HUDEP-2 (cell line): ENCODE measurements around the gene HOXB8.
A peak's percentile ranks its signal among the peaks of the same experiment; 100 is the strongest.

Experiments
- DNase-seq, 76 experiments: peaks; one replicate each; lab custom pipeline; 2025; ENCODE audit not compliant: unreplicated experiment in 76 of 76; lab: John Stamatoyannopoulos, UW

HOXB8 gene

DNA sequence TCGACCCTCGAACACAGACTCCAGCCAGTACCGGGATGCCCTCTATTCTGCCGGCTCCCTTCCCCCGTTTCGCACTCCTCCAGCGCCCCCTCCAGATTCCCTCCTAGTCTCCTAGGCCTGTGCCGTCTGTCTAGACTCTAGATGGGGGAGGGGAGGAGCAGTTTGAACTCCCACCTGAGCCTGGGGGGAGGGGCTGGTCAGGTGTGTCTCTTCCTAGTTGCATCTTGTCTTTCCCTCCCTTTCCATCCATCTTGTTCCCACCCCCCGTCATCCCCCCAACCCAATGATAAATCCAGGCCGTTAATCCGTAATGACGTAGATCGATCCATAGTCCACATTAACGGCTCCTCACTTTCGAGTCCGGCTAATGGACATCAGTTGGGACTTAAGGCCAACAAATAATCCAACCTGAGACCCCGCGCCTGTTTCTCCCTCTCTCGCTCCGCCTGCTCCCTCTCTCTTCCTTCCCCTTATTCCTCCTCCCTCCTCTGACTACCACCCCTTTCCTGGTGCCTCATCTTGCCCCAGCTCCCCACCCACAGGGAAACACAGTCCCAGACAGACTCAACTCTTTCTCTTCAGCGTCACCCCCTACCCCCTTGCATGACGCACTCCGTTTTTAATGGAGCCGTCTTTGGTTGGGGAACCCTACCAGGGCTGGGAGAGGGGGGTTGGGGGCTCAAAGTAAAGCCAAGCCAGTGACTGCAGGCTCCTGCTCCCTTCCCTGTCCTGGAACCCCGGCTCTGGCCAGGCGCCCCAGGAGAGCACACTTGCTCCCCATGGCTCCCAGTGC, 18.2 kb downstream of the HOXB8 start:
- DNase-seq: no peak

DNA sequence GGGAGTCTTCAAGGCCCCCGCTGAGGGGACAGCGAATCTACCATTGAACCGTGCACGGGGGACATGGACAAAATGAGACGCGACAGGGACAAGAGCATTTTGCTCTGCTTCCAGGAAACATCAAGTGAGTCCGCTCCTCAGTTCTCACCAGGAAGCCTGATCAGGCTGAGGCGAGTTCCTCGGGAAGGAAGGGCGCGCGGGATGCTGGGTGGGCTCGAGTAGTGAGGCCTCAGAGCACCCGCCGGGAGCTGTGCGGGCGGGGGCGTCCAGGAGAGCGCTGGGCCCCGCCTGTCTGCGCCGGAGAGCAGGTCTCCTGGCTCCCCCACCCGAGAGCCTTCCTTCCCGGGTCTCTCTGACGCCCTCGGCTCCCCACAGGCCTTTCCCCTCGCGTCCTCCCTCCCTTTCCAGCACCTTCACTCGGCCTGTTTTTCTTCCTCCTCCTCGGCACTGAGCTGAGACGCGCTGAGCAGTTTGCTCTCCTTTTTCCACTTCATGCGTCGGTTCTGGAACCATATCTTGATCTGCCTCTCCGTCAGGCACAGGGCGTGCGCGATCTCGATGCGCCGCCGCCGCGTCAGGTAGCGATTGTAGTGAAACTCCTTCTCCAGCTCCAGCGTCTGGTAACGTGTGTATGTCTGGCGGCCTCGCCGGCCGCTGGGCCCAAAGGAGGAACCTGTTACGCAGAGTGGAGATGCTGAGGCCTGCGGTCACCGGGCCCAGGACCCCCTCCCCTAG, 18.9 kb downstream of the HOXB8 start:
- no peak for DNase-seq

DNA sequence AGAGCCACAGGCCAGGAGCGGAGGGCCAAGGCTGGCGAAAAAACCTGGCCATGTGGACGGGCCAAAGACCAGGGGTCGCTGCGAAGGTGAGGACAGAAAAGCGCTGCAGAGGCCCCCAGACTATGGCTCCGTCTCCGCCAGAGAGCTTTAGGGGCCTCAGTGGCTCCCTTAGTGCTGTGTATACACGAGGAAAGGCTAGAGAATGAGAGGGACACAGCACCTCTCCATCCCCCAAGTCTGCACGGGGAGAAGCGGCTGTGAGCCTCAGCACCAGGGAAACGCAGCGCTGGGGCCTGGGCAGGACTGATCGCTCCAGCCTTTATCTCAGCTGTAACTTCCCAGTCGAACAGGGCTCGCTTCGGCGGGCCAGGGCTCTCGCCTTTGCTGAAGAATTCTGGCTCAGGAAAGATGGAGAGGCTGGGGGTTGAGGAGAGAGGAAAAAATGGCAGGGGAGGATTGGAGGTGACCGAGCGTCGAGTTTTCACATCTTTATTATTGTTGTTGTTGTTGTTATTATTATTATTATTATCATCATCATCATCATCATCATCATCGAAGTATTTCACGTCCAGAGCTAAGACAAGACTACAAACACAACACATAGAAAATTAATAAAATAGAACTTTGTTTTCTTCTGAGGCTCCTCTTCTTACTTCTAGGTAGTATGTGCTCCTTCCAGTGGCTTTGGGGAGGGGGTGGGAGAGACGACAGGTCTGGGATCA, 19.7 kb downstream of the HOXB8 start:
- DNase-seq: no peak

DNA sequence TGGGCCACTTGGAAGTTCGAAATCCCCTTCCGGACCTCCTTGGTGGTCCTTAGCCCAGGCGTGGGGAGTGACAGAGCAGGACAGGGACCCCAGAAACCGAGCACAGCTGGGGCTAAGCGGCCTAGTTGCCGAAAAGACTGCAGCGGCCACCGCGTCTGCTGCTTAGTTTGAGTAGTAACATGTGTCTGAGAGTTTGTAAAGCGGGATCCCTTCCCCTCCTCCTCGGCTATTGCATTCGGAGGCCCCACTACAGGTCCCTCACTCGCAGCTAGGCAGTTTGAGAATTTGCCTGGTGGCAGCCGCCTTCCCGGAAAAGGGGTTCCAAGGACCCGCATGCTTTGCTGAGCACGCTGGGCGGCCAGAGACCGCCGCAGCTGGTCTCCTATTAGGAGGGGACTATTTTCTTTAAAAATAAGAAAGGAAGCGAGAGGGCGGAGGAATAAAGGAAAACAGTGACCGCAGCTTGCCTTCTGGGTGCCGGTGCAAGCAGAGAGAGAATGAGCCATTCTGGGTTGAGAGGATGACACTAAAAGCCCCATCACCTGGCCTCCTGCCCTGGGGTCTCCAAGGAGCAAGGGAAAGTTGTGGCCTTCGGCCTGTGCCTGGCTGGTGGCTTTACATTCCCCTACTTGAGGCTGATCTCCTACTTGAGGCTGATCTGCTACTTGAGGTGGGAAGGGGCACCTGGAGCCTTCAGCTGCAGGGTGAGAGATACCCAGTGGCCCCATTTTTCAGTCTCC, 20.4 kb downstream of the HOXB8 start:
- no peak for DNase-seq

DNA sequence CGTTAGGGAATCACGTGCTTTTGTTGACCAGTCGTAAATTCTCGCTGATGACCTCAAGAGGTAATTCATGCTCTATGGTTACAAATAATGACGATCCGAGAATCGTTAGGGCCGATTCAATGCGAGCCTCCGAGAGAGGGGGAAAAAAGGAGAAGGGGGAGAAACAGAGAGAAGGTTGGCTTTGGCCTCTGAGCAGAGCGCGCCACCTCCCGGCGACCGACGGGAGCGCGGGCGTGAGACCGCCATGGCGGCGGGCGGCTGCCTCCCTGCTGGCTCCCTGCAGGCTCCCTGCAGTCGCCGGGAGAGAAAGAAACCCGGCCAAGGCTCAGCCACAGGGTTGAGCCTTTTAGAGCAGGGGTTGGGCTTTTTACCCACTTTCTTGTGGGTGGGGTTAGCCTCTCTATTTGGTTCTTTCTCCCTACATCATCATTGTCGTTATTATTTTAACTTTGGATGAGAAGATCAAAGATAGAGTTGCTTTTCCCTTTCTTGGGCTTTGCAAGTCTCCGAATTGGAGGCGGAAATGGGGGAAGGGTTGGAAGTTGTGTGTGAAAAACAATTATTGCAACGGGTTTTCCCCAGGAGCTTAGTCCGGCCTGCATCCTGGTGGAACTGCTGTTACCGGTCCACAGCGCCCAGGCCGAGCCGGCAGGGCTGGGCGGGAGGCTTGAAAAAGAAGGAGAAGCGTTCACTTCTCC, 21.1 kb downstream of the HOXB8 start:
- DNase-seq: peak in 64 of 76 experiments; percentile 10 to 82 (median 54)

DNA sequence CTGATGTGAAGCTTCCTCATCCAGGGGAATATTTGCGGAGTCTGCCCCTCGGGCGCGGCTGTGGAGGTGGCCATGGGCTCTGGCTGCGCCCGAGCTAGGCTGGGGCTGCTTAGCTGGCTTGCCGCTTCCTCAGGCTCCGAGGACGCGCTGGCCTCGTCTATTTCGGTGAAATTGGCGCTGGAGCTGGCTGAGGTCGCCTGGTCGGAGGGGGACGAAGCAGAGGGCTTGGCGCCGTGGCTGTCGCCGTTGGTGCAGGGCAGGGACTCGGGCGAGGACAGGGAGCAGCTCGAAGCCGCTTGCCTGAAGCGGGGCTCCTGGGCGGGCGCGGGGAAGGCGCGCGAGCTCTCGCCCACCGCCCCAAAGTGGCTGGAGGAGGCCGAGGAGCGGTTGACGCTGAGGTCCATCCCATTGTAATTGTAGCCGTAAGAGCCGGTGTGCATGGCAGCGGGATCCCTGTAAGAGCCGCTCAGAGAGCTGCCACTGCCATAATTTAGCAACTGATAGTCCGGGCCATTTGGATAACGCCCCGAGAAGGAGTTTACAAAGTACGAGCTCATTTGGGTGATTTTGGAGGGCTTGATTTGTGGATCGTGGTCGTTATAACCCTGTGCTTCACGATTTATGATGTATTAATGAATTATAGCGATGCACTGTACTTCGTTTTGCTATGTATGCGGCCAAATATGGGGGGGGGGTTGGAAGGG, 21.8 kb downstream of the HOXB8 start, which contains the start of gene HOXB5:
Gene HOXB5, minus strand, starts transcription at position 654 of the 704 bp plus-strand sequence. Its CDS starts 97 bp downstream, at position 557.
- peak in 4 of 76 experiments; percentile 3 to 22 (median 13) for DNase-seq

DNA sequence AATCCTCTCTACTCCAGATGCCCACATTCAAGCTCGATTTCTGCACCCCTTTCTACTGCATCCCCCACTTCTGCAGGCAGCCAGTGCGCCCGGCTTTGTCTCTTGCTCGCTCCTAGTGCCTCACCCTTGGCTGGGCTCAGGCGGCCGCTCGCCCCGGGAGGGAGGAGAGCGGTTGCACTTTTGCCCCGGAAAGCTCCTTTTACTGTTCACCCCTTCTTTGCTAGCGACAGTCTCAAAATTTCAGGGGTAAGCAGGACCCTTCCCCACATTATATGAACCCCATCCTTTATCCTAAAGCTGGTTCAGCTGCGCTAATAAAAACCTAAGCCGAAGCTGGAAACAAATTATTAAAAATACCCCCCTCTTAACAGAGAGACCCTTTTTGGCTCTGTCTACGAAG, 22.5 kb downstream of the HOXB8 start:
- no peak for DNase-seq

DNA sequence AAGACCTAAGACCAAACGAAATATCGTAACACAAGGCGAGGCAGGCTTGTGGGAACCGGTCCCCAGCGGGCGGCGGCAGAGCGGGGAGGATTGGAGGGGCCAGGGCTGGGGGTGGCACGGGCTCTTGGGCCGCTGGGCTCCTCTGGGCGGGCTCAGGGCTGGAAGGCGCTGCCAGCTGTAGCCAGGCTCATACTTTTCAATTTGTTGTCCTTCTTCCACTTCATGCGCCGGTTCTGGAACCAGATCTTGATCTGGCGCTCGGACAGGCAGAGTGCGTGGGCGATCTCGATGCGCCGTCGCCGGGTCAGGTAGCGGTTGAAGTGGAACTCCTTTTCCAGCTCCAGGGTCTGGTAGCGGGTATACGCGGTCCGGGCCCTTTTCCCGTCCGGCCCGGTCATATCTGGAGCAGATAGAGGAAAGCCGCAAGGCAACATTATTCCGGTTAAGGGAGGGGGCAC, 23.0 kb downstream of the HOXB8 start:
- DNase-seq: peak in 4 of 76 experiments; percentile 2 to 15 (median 8)

DNA sequence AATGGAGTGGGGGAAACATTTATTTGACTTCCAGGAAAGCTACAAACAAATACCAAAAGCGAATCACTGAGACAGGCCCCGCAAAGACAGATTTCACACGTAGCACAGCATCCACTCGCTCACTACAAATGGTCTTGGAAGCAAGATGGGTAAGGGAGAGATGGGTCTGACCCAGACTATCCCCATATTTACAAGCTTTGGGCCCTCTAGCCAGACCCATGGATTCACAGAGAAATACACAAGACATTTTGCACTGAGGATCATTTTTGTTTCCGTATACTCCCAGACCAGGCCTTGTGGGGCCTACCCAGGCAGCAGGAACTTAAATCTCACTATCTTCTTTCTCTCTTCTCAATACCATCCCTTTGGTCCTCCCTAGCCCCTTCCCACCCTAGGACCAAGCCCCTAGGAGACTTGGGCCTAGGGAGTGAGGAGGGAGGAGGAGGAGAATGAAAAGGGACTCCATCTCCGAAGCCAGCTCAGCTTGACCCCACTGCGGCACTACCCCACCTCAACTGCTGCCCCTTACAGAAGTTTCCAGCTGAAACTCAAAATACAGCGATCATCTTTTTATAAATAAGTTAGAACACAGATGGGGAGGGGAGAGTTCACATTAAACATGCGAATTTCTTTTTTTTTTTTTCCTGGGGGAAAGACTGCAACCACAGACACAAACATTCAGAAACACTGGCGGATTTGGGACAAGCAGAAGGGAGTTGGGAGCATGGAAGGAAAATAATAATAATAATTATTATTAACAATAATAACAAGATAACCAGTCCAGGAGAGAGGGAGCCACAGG, 23.6 kb downstream of the HOXB8 start:
- no peak for DNase-seq

DNA sequence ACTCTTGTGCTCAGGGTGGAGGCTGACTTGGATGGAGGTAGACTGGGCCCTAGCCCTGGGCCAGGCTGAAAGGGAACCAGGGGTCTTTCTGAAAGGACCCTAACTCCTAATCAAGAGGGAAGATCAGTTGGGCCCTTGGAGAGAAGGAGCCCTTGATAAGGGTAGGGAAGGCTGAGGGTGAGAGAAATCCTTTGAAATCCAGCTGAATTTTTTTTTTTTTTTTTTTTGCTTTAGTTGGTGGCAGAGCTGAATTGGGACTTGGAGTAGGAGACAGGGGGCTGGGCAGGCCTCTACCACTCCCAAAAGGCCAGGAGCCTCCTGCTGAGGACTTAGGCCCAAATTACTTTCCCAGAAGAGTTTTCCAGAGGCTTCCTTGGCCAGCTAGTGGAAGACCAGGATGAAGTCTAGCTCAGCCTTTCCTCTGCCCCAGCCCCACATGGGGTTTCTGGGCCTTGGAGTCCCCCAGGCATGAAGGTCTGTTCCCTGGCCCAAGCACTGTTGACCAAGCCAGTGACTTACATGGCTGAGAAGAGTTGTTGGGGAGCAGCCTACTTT, 24.4 kb downstream of the HOXB8 start:
- DNase-seq: no peak

DNA sequence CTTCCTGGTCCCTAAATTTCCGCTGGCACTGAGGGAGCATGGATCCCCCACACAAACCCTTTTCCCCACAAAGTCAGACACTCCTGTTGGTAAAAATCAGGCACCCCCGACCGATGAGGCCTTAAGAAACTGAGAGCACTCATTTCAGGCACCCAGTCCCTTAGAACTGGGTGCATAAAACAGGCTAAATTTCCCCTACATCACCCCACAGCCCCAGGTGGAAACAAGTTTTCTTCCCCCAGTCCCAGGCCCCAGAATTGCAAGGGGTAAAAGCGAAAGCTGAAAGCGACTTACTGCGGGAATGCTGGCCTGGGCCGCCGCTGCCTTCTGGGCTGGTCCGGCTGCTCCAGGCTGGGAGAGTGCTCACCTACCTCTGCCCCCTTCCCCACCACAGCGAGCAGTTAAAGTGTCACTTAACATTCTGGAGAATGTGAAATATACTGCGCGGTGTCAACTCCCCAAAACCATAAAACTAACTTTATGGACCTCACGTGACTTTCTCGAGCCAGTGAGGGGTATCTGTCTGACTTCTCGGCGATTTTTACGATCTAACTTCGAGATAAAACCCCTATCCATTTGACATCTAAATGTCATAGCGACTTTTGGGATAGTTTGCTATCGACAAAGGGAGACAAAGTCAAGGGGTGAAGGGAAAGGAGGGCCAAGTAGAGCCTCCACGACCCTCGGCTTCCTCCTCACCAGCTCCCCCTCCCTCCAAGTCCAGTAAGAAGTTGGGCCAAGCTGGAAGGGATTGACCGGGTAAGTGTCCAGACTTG, 25.1 kb downstream of the HOXB8 start, which contains the start of gene HOXB3:
Gene HOXB3, minus strand, starts transcription at position 411 of the 776 bp plus-strand sequence. CDS start 37,767 bp downstream, outside the sequence.
- no peak for DNase-seq

DNA sequence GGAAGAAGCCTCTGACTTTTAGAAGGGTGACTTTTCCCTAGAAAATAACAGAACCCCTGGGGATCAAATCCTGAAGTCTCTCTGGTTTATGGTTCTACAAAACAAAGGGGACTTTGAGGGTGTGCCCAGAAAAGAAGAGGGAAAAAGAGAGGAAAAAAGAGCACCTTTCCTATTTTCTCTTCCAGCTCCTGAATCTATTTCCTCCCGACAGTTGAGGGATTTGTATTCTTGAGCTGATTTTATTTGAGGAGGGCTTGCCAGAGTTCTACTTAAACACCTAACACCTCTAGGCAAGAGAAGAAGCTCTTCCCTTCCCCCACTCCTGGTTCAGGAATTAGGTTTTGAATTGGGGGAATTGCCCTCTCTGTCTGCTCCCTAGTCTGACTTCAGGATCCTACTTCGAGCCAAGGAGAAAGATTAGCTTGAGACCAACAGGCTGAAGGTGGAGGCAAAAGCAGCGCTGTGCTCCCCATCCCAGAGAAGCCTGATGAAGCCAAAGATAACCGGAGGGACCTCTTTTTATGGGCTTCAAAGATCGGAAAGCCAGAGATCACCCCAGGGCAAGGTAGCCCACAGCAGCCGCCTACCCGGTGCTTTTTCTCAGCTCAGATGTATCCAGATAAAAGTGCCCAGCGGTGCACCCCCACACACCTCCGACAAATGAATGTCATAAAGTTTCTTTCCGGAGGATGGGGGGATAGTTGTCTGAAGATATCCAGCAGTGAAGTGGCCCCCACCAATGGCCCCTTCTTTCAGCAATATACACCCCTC, 25.8 kb downstream of the HOXB8 start:
- DNase-seq: no peak

DNA sequence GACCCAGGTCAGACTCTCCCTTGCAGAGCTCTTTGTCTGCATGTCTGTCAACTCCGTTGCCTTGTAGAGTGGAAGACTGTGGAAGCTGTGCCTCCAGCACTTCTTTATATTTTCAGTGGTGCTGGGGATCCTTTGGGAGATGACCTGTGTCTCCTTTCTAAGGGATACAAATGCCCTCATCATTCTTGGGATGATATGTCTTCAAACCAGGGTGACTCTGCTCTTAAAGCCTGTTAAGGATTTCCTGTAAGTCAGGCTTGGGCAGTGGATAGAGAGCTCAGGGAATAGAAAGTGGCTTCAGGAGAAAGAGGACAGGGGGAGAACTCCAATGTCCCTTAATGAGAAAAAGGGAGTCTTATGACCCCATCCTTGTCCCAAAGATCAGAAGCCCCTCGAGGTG, 26.6 kb downstream of the HOXB8 start:
- no peak for DNase-seq

DNA sequence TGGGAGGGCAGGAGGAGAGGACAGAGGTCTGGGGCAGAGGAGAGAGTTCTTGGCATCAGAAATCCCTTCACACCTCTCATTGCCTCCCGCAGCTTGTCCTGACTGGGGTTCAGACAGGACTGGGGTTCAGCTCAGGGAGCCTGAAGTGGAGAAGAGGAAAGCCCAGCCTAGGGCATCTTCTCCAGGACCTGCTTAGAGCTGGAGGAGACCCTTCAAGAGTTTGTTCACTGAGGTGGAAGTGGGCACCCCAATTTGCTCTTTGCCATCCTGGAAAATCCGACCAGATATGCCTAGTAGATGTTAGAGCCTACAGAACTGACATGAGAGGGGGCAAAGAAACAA, 27.0 kb downstream of the HOXB8 start:
- DNase-seq: no peak

DNA sequence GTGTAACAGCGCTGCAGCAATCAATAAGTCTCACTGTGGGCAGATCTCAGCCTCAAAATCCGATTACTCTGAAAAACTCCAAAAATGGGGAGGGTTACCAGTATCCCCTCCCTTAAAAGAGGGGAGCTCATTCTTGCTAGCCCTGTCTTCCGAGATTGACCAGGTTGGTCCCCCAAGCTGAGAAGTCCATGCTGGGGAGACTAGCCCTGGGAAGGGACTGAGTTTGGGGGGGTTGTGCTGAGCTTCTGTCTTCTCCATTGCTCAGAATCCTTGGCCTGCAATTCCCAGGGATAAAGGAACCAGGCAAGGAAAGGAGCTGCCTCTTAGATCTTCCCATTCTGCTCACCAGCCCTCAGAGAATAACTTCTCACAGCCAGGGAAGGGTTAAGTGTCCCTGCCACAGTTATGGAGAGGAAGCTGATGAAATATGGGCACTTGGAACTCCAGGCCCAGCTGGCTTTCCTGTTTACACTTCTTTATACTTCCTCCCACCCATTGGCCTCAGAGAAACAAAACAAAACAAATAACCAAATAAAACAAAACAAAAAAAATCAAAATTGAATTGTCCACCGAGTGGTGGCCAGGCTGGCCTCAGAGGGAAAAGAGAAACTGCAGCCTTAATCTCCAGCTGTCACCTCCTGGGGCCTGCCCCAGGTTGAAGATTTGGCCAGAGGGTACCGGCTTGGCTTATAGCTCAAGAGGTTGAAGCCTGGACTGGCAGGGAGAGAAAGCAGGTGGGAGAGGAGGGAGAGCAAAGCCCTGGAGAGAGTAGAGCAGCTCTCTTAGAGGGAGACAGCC, 27.6 kb downstream of the HOXB8 start:
- no peak for DNase-seq
